Fibroblast of upper back skin (primary cell): ENCODE measurements around the gene CD7.

Experiments
- DNase-seq: peaks from one replicate; pipeline ENCODE4 v3.0.0-alpha.2; 2013

Gene CD7

GRCh38 chr17:82297714-82298537 is 19.5 kb downstream of the CD7 start:
- DNase-seq, result peak; percentile 89

GRCh38 chr17:82297280-82297713 is 20.1 kb downstream of the CD7 start:
- peak; percentile 30 for DNase-seq

DNA sequence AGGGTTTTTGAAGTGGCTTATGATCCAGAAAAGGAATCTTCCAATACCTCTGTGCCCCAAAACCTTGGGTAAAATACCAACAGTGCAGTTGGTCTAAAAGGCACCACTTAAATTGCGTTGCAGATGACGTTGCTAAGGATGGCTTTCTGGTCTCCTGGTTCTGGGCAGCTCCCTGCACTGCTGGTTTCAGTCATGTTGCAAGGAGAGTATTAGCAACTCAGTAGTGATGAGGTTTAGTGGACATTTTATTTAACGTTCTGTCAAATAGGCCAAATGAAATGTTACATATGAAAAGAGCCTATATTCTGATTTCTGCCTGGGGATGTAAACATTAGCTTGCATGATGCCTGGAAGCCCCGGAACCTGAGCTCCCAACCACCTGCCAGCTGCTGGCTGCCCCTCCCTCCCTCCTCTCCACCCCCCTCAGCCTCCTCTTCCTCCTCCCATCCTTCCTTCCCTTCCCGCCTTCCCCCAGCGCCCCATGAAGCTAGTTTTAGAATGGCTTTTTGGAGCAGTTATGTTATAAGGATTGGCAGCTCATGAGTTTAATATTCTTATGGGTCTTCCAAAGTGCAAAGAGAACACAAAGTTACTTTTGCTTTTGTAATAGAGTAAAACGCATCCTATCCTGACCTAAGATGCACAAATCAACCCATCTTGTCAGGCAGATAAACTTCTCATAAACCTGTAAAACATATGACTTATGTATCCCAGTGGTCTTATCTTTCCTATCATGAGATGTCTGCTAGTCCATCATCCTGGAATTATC is 20.7 kb downstream of the CD7 start:
- no peak for DNase-seq

DNA sequence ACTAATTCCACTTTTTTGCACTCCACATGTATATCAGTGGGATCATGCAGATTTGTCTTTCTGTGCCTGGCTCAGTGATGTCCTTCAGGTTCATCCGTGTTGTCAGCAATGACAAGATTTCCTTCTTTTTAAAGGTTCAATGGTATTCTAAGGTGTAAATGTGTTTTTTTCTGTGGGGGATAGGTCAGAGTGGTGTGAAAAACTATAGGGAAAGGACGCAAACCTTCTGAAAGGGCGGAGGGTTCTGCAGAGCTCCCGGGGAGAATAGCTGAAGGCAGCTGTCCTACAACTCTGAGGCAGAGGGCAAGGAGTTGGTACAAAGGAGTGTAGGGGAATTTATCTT is 22.0 kb downstream of the CD7 start:
- DNase-seq, result no peak

DNA sequence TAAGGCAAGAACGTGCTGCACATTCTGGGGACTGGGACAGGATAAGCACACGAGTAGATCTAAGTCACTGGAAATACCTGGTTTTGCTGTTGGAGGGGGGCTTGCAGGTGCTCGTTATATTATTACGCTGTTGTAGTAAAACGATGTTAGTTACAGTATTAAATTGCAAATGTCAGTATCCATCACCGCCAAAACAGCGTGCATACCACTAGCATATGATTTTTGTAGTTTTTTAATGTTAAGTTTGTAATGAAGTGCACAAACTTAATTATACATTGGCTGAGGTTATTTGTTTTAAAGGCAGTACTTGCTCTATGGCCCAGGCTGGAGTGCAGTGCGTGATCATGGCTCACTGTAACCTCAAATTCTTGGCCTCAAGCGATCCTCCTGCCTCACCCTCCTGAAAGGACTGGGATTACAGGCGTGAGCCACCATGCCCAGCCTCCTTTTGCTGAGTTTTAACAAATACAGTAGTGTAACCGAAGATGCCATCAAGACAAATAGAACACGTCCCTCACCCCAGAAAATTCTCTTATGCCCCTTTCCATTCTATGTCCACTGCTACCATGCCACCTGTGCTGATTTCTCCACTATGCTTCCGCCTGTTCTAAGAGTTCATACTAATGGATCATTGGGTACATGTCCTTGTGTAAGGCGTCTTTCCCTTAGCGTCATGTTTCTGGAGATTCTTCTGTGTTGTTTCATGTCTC is 23.2 kb downstream of the CD7 start:
- no peak for DNase-seq

GRCh38 chr17:82292251-82293154 is 24.9 kb downstream of the CD7 start:
- DNase-seq, result peak; percentile 98

GRCh38 chr17:82291582-82292250 is 25.7 kb downstream of the CD7 start:
- no peak for DNase-seq

GRCh38 chr17:82287868-82288801 is 29.3 kb downstream of the CD7 start:
- DNase-seq, result peak; percentile 25

DNA sequence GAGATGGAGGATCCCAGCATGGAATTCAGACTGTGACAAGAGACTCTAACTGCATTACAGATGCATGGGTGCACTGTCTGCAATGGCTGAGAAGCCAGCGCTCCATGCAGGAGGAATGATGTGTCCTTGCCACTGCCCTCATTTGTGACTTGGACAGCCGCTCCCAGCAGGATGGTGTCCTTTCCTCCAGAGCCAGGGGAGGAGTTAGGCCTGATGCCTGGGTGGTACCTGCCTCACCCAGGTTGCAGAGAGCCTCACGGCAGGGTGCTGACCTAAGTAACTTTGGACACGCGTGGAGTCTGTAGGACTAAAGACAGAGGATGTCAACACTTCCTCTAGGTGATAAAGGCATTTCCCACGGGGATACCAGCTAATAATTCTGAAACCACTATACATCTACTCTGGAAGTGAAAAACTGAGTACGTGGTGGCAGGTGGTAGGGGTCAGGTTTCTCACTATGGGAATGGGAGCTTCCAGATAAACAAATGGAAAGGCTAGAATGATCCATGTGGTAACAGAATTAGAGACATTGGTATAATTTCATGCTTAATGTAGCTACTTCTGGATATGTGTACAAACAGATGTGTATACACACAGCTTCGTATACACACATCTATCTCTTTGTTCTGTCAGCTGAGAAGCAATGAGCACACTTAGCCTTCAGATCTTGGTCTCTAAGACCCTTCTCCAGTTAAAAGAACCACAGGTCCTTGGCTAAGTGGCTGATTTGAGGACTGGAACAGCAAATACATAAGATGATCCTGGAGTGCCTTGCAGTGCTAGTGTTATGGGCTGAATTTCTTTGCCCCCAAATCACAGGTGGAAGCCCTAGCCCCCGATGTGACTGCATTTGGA is 30.2 kb downstream of the CD7 start:
- DNase-seq, result no peak

- DNase-seq, result no peak
These were observed 32.3 kb downstream of the CD7 start for GRCh38 chr17:82285141-82285540.

DNA sequence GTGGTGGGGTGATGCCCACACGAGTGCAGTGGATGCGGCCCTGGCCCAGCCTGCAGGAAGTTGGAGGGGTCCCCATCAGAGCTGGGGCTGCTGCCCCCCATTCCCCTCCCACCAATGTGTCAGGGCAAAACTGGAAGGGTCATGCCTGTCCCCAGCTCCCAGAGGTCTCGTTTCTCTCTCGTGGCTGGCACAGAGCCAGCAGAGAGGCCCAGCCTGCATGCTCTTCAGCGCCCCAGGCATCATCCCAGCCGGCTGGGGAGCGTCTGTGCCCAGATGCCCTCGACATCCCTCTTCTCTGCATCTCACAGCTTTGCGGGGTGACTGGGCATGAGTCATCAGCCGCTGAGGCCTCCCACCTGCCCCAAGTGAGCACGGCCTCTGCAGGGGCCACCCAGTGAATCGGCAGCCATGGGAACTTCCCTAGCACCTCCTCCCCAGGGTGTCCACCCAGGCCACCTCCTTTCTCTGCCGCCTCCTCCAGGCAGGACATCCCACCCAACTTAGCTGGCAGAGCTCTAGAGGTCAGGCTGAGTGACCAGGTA is 34.1 kb downstream of the CD7 start:
- peak; percentile 48 for DNase-seq

- DNase-seq, result no peak
These were observed 34.9 kb downstream of the CD7 start for GRCh38 chr17:82282239-82283207.

DNA sequence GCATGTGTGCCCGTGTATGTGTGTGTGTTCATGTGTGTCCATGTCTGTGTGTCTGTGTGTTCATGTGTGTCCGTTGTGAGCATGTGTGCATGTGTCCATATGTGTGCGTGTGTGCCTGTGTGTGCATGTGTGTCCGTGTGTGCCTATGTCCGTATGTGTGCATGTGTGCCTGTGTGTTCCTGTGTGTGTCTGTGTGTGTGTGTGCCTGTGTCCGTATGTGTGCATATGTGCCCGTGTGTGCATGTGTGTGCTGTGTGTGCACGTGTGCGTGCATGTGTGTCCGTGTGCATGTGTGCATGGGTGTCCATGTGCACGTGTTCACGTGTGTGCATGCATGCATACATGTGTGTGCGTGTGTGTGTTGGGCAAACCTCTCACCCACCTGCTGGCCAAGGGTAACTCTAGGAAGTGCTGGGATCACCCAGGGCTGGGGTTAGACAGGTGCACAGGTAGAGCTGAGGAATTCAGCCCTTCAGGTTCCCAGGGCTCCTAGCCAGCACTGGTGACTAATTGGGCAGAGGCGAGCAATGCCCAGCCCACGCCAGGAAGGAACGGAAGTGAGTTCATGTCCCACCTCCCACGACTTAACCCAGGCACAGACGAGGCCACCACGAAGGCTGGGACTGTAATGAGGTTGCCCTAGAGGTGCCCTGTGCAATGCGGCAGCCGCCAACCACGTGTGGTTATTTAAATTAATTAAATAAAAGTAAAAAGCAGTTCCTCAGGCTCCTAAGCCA is 35.7 kb downstream of the CD7 start:
- no peak for DNase-seq

DNA sequence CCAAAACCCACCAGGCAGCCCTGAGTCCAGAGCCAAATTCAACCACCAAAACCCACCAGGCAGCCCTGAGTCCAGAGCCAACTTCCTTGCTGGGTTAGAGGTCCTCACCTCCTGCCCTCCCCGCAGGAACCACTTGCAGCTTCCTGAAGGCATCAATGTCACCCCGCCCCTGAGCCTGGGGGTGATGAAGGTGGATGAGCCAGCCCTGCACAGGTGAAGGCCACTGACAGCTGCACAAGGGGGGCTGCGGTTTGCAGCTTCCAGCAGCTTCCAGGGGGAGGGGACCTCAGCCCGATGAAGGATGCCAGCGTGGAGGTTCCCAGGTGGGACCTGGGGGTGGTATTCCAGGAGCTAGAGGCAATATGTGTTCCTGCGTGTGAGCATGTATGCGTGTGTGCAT is 36.3 kb downstream of the CD7 start:
- DNase-seq, result no peak

DNA sequence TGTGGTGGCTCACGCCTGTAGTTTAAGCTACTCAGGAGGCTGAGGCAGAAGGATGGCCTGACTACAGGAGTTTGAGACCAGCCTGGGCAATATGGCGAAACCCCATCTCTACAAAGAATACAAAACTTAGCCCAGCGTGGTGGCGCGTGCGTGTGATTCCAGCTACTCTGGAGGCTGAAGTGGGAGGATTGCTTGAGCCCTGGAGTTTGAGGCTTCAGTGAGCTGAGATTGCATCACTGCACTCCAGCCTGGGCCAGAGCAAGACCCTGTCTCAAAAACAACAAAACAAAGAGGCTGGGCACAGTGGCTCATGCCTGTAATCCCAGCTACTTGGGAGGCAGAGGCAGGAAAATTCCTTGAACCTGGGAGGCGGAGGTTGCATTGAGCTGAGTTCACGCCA is 36.9 kb downstream of the CD7 start:
- no peak for DNase-seq

GRCh38 chr17:82278786-82279391 is 38.5 kb downstream of the CD7 start:
- DNase-seq, result no peak

- DNase-seq, result no peak
These were observed 39.1 kb downstream of the CD7 start for GRCh38 chr17:82278308-82278707.
